SK-N-SH (cell line): Measurements from ENCODE around the gene CFAP92. TPM values are rescaled to one million over a fixed set of nuclear protein-coding genes. Genes with fewer than 3 reads are reported as not detected.

Source experiments
- CTCF ChIA-PET: fragments of 300-600, 350-600 bp; formaldehyde crosslinking; extraction: SDS; loops from one replicate; lab custom pipeline; 2021; lab: Yijun Ruan, JAX
- POLR2A ChIA-PET: fragments of 350-600 bp; sonication (Branson Sonifier 250); formaldehyde crosslinking; extraction: SDS; loops from one replicate; lab custom pipeline; 2020; ENCODE audit warnings: antibody characterized with exemption, inconsistent platforms; lab: Yijun Ruan, JAX
- DNase-seq: peaks from one replicate; pipeline ENCODE4 v3.0.0; 2012
- H2AFZ ChIP-seq: fragments of 200-600 bp; sonication (generic); 2 replicates; pipeline ENCODE4 v1.8.1; 2016; ENCODE audit warnings: antibody characterized with exemption, mild to moderate bottlenecking, low read depth
- H3F3A ChIP-seq: fragments of 200-600 bp; sonication (generic); replicated peaks from 2 replicates; pipeline ENCODE3; 2016; ENCODE audit warnings: antibody characterized with exemption, mild to moderate bottlenecking; ENCODE audit not compliant: insufficient read depth
- H3K27ac ChIP-seq, 2 experiments: fragments of 200-500 bp in 1 of 2; fragments of 200-600 bp in 1 of 2; sonication (Bioruptor generic) in 1 of 2; sonication (generic), shearing (Covaris generic) in 1 of 2; 2 replicates each; pipeline versions ENCODE4 v1.5.1 to v1.6.1; 2014 to 2016; ENCODE audit warnings: low read depth in 2 of 2, inconsistent platforms in 1 of 2, low read length in 1 of 2, mild to moderate bottlenecking in 1 of 2, mixed read lengths in 1 of 2
- H3K27me3 ChIP-seq: fragments of 200-600 bp; sonication (generic), shearing (Covaris generic); 2 replicates; pipeline ENCODE4 v1.6.1; 2016; ENCODE audit warnings: mixed run types; ENCODE audit not compliant: insufficient read depth
- H3K36me3 ChIP-seq, 2 experiments: fragments of 200-500 bp in 1 of 2; fragments of 200-600 bp in 1 of 2; sonication (Bioruptor generic) in 1 of 2; sonication (generic) in 1 of 2; replicated peaks in 1 of 2; 2 replicates each; pipeline versions ENCODE3 to v1.5.1; 2014 to 2016; ENCODE audit warnings: low read length in 1 of 2, mild to moderate bottlenecking in 1 of 2; ENCODE audit not compliant: insufficient read depth in 2 of 2, control insufficient read depth in 1 of 2
- H3K4me1 ChIP-seq, 2 experiments: fragments of 200-500 bp in 1 of 2; fragments of 200-600 bp in 1 of 2; sonication (Bioruptor generic) in 1 of 2; sonication (generic), shearing (Covaris generic) in 1 of 2; 2 replicates each; pipeline versions ENCODE4 v1.5.1 to v1.6.1; 2014 to 2016; ENCODE audit warnings: low read depth in 1 of 2, low read length in 1 of 2, mixed run types in 1 of 2; ENCODE audit not compliant: insufficient read depth in 2 of 2, control insufficient read depth in 1 of 2
- H3K4me2 ChIP-seq: fragments of 200-600 bp; sonication (generic), shearing (Covaris generic); 2 replicates; pipeline ENCODE4 v1.6.1; 2017; ENCODE audit warnings: mixed run types
- H3K4me3 ChIP-seq, 2 experiments: fragments of 200-500 bp in 1 of 2; fragments of 200-600 bp in 1 of 2; sonication (Bioruptor generic) in 1 of 2; sonication (generic), shearing (Covaris generic) in 1 of 2; 2 replicates each; pipeline versions ENCODE4 v1.5.1 to v1.8.1; 2014 to 2016; ENCODE audit warnings: low read depth in 2 of 2, inconsistent platforms in 1 of 2, low read length in 1 of 2, mild to moderate bottlenecking in 1 of 2, mixed read lengths in 1 of 2, moderate library complexity in 1 of 2
- H3K79me2 ChIP-seq: fragments of 200-600 bp; sonication (generic); 2 replicates; pipeline ENCODE4 v1.8.1; 2017; ENCODE audit warnings: mild to moderate bottlenecking; ENCODE audit not compliant: insufficient read depth
- H3K9ac ChIP-seq: fragments of 200-600 bp; sonication (generic); 2 replicates; pipeline ENCODE4 v1.6.1; 2017; ENCODE audit warnings: mixed run types
- H3K9me2 ChIP-seq: fragments of 200-600 bp; sonication (generic); 2 replicates; pipeline ENCODE4 v1.6.1; 2017; ENCODE audit warnings: mixed run types
- H3K9me3 ChIP-seq: fragments of 200-600 bp; sonication (generic); 2 replicates; pipeline ENCODE4 v1.6.1; 2017; ENCODE audit warnings: mixed run types, mild to moderate bottlenecking, moderate library complexity
- H4K20me1 ChIP-seq: fragments of 200-600 bp; sonication (generic); 2 replicates; pipeline ENCODE4 v1.6.1; 2017; ENCODE audit warnings: mild to moderate bottlenecking, mixed run types; ENCODE audit not compliant: insufficient read depth
- EP300 ChIP-seq, 2 experiments: IDR thresholded peaks; 2 replicates each; pipeline versions ENCODE4 v1.4.0 to v1.6.1; 2012; ENCODE audit warnings: borderline replicate concordance in 1 of 2, low read depth in 1 of 2, low read length in 1 of 2
- EZH2phosphoT487 ChIP-seq: fragments of 200-600 bp; sonication (generic); IDR thresholded peaks from 2 replicates; pipeline ENCODE4 v1.6.1; 2017; ENCODE audit warnings: low read depth, mixed run types, mild to moderate bottlenecking, antibody characterized with exemption, moderate library complexity, borderline replicate concordance
- FOSL2 ChIP-seq: IDR thresholded peaks from 2 replicates; pipeline ENCODE4 v1.4.0; 2012; ENCODE audit warnings: low read depth, mild to moderate bottlenecking, moderate library complexity, borderline replicate concordance
- FOXJ3 ChIP-seq: sonication (generic); formaldehyde crosslinking; IDR thresholded peaks from 2 replicates; pipeline ENCODE4 v1.5.1; 2020; ENCODE audit warnings: mild to moderate bottlenecking, missing genetic modification reagents
- FOXM1 ChIP-seq: IDR thresholded peaks from 2 replicates; pipeline ENCODE4 v1.4.0; 2012; ENCODE audit warnings: low read depth, mild to moderate bottlenecking
- GATA2 ChIP-seq: sonication (generic); formaldehyde crosslinking; IDR thresholded peaks from 2 replicates; pipeline ENCODE4 v1.5.0; 2020; ENCODE audit warnings: mild to moderate bottlenecking, missing genetic modification reagents
- JUND ChIP-seq: IDR thresholded peaks from 2 replicates; pipeline ENCODE4 v1.4.0; 2012
- NFIC ChIP-seq: IDR thresholded peaks from 2 replicates; pipeline ENCODE4 v1.4.0; 2012; ENCODE audit warnings: borderline replicate concordance
- NRF1 ChIP-seq: IDR thresholded peaks from 2 replicates; pipeline ENCODE4 v1.6.1; 2012; ENCODE audit warnings: low read depth, mild to moderate bottlenecking, low read length
- POLR2AphosphoS5 ChIP-seq: IDR thresholded peaks from 2 replicates; pipeline ENCODE4 v1.6.1; 2012; ENCODE audit warnings: low read depth, low read length
- RAD21 ChIP-seq: IDR thresholded peaks from 2 replicates; pipeline ENCODE4 v1.6.1; 2012; ENCODE audit warnings: mild to moderate bottlenecking, low read length
- RXRA ChIP-seq: IDR thresholded peaks from 2 replicates; pipeline ENCODE4 v1.4.0; 2012; ENCODE audit warnings: low read depth, mild to moderate bottlenecking, borderline replicate concordance
- SMC3 ChIP-seq: IDR thresholded peaks from 2 replicates; pipeline ENCODE4 v1.6.1; 2012; ENCODE audit warnings: low read depth, low read length, improper control_type of control experiment
- TEAD4 ChIP-seq: IDR thresholded peaks from 2 replicates; pipeline ENCODE4 v1.4.0; 2012; ENCODE audit warnings: mild to moderate bottlenecking, borderline replicate concordance; ENCODE audit not compliant: insufficient read depth
- USF1 ChIP-seq: IDR thresholded peaks from 2 replicates; pipeline ENCODE4 v1.4.0; 2012; ENCODE audit warnings: low read depth, borderline replicate concordance
- YY1 ChIP-seq: IDR thresholded peaks from 2 replicates; pipeline ENCODE4 v1.4.0; 2012; ENCODE audit warnings: low read depth, mild to moderate bottlenecking
- WGBS: methylation state at CpG from one replicate; pipeline ENCODE4 v1.1.6; 2017; ENCODE audit warnings: low lambda C conversion rate; 5-methylcytosine and 5-hydroxymethylcytosine counted together
- polyA plus RNA-seq, 3 experiments: library from polyadenylated mRNA; depleted of rRNA; stranded (reverse); fragments of >200 nt; gene quantifications; 2 replicates each; pipeline ENCODE4 v1.2.3, GENCODE V29; 2012
- TF ChIP-seq, protein P1 (sequence below): IDR thresholded peaks from 2 replicates; pipeline ENCODE4; 2012

CFAP92 gene
- polyA plus RNA-seq, 1 of the 3 experiments (the other 2 are of a cell fraction), result not detected

DNA sequence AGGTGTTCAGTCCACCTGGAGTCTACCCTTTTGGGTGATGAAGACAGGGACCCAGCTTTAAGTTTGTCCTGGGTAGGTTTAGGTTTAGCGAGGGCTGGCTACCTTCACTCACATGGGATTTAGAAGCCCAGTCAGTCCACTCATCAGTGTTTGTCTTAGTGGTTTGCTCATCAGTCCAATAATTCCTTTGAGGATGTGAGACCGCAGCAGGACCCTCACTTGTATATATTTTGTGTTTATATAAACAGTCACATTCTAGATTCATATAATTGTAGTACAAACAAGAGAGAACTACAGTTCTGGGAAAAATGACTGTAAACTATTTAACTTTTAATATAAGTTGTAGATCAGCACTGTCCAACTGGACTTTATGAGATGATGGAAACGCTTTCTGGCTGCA is 25.4 kb upstream of the CFAP92 start:
- DNase-seq, result no peak
- Histone ChIP-seq H3K9ac (no peak overlapping the region), H3K9me3 (no peaks in the 10 kb centered on the region), H3K4me1 (peaks cover 0 to 18% of the 10 kb centered on the region in 2 experiments; a peak in 1 of 4 replicates), H3K27ac (no peak overlapping the region), H3F3A (no peaks in the 10 kb centered on the region), H3K4me3 (no peak overlapping the region), H3K36me3 (no peaks in the 10 kb centered on the region), H3K4me2 (no peak overlapping the region), H3K9me2 (no peaks in the 10 kb centered on the region), H3K79me2 (no peaks in the 10 kb centered on the region), H3K27me3 (no peaks in the 10 kb centered on the region; the same call in 1 of the 2 replicates), H4K20me1 (no peaks in the 10 kb centered on the region), H2AFZ (no peak overlapping the region)
- 64% methylated on average over 3 of the region's 3 CpGs for WGBS
- CTCF ChIA-PET, result interaction anchor here (1.0 to 4.7 kb wide), 2 partner anchors 34 to 226 kb away, joined by 3 to 25 read pairs; no protein-coding TSS in a partner anchor
- POLR2A ChIA-PET, result no interaction called here
- no peak for TF ChIP-seq FOXJ3 (CRISPR knock-in tag)
- TF ChIP-seq YY1, result no peak
- no peak for TF ChIP-seq NFIC
- TF ChIP-seq TEAD4, result no peak
- no peak for TF ChIP-seq SMC3
- TF ChIP-seq USF1, result no peak
- TF ChIP-seq, protein P1, sequence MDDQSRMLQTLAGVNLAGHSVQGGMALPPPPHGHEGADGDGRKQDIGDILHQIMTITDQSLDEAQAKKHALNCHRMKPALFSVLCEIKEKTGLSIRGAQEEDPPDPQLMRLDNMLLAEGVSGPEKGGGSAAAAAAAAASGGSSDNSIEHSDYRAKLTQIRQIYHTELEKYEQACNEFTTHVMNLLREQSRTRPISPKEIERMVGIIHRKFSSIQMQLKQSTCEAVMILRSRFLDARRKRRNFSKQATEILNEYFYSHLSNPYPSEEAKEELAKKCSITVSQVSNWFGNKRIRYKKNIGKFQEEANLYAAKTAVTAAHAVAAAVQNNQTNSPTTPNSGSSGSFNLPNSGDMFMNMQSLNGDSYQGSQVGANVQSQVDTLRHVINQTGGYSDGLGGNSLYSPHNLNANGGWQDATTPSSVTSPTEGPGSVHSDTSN, result no peak
- TF ChIP-seq EP300 (IDR thresholded peaks at IDR 0.05; ENCODE audit: borderline replicate concordance in 1 of 2, low read depth in 1 of 2, low read length in 1 of 2), result no peak
- TF ChIP-seq FOXM1, result no peak
- TF ChIP-seq RXRA, result no peak
- no peak for TF ChIP-seq FOSL2
- no peak for TF ChIP-seq POLR2AphosphoS5
- TF ChIP-seq JUND, result no peak
- TF ChIP-seq RAD21, result no peak
- no peak for TF ChIP-seq EZH2phosphoT487

DNA sequence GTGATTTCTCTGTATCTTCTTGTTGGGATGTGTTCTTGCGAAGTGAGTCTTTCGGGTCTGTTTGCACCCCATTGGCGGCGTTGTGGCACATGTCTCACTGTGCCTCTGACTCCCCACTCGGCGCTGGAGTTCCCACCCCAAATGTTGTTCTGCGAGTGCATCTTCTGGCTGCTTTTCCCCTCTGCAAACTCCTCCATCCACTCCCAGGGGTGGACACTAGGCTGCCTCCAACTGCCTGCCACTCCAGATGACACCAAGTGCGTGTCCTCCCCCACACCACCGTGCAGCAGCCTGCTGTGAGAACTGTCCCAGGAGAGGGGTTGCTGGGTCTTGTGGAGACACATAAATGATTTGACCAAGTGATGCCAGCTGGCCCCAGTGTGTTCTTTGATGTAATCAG is 24.9 kb upstream of the CFAP92 start:
- H3K27me3 ChIP-seq, result no peaks in the 10 kb centered on the region; the same call in 1 of the 2 replicates
- no peaks in the 10 kb centered on the region for H3K36me3 ChIP-seq
- H3K79me2 ChIP-seq, result no peaks in the 10 kb centered on the region
- H4K20me1 ChIP-seq, result no peaks in the 10 kb centered on the region
- H2AFZ ChIP-seq, result no peak overlapping the region
- H3K4me1 ChIP-seq, result peaks cover 0 to 18% of the 10 kb centered on the region in 2 experiments; a peak in 1 of 4 replicates
- no peaks in the 10 kb centered on the region for H3K9me2 ChIP-seq
- no peaks in the 10 kb centered on the region for H3K9me3 ChIP-seq
- POLR2A ChIA-PET, result no interaction called here
- TF ChIP-seq GATA2 (CRISPR knock-in tag), result no peak
- TF ChIP-seq YY1, result no peak
- no peak for TF ChIP-seq NRF1
- H3F3A ChIP-seq, result no peaks in the 10 kb centered on the region
- DNase-seq, result no peak
- H3K9ac ChIP-seq, result no peak overlapping the region
- no peak overlapping the region for H3K4me2 ChIP-seq
- H3K4me3 ChIP-seq, result no peak overlapping the region
- WGBS, result 80% methylated on average over 9 of the region's 9 CpGs
- CTCF ChIA-PET, result no interaction called here
- no peak overlapping the region for H3K27ac ChIP-seq
